Measurements from ENCODE around the gene ANKUB1.

Gene ANKUB1

DNA sequence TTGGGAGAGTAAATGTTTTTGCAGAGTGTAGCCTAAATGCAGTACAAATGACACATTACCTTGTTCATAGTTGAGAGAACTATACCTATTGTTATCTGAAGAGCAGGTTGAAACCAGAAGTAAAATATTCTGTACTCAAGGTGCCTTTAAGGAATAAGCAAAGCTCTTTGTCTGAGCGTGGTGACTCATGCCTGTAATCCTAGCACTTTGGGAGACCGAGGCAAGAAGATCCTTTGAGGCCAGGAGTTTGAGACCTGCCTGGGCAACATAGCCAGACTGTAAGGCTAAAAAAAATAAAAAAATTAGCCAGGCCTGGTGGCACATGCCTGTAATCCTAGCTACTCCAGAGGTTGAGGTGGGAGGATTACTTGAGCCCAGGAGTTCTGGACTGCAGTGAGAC lies 18.5 kb upstream of the ANKUB1 start:
- no peak for DNase-seq

GRCh38 chr3:149809699-149810098 lies 17.3 kb upstream of the ANKUB1 start:
- no peak for DNase-seq

GRCh38 chr3:149808209-149808829 lies 16.0 kb upstream of the ANKUB1 start:
- DNase-seq = peak in 55 of 56 donors; percentile 2 to 89 (median 52)

DNA sequence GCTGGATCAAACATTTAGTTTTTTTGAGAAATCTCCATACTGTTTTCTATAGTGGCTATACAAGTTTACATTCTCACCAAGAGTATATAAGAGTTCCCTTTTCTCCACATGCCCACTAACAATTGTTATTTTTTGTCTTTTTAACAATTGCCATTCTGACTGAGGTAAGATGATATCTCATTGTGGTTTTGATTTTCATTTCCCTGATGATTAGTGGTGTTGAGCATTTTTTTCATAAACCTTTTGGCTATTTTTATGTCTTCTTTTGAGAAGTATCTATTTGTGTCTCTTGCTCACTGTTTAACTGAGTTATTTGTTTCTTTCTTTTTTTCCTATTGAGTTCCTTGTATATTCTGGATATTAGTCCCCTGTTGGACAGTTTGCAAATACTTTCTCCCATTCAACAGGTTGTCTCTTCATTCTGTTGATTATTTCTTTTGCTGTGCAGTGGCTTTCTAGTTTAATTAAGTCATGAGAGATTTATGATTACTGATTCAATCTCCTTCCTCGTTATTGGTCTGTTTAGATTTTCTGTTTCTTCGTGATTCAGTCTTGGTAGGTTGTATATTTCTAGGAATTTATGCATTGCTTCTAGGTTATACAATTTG lies 13.9 kb upstream of the ANKUB1 start:
- no peak for DNase-seq

- DNase-seq = no peak
Observed at GRCh38 chr3:149801639-149802038, 9.3 kb upstream of the ANKUB1 start.

GRCh38 chr3:149801195-149801594 lies 8.8 kb upstream of the ANKUB1 start:
- no peak for DNase-seq

- no peak for DNase-seq
Observed at GRCh38 chr3:149800693-149801092, 8.3 kb upstream of the ANKUB1 start.

DNA sequence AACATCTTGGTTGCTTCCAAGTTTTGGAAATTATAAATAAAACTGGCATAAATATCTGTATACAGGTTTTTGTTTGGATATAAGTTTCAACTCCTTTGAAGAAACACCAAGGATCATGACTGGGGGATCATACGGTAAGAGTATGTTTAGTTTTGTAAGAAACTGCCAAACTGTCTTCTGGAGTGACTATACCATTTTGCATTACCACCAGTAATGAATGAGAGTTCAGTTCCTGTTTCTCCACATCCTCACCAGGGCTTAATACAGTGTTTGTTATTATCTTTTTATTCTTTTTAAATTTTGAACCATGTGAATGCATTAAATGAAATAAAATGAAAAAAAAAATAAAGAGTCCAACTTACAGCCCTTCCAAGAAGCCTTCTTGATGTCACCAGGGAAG lies 3.7 kb upstream of the ANKUB1 start:
- no peak for DNase-seq

- no peak for DNase-seq
Observed at GRCh38 chr3:149790698-149791097, 1.7 kb downstream of the ANKUB1 start.

- no peak for DNase-seq
Observed at GRCh38 chr3:149790268-149790667, 2.1 kb downstream of the ANKUB1 start.

DNA sequence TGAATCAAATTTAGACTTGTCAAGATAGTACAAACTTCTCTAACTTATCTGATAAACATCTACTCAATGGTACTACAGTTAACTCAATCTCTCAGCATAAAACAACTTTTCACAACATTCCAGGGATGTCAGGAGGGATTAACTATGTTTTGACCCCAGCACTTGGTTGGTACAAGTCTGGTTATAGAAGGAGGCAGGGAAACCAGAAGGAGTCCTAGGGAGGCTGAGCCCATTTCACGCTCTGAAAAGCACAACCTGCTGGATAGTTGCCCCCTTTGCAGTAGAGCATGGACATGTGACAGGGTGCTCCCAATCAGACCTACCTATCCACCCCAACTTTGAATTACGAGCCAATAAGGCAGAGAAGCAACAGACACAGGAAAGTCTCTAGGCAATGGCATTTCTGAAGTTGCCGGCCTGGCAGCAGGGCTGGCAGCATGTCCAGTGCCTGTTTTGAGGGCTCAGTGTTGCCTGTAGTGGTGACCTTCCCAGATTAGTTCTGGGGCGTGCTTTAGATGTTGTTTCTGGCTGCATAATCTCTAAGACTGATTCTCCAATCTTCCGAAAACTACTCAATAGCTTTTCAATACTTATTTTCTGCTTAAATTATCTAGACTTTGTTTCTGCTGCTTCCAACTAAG lies 8.2 kb downstream of the ANKUB1 start:
- DNase-seq = no peak

GRCh38 chr3:149783576-149783975 lies 8.8 kb downstream of the ANKUB1 start:
- DNase-seq = no peak

DNA sequence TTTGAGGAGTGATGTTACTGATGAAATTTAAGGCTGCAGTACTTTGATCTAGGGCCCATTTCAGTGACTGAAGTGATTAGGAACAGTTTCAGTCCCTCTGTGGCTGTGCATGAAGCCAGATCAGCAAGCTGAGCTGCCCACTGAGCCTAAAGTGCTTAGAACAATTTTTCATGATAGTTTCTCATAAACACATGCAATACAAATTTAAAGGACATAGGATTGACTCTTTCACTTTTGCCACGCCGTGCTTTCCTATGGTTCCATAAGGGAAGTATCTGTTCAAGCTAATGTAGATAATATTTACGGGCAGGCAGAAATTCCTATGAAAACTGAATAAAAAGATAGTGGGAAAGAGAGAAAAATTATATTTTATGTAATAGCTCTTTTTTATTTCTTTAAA lies 10.6 kb downstream of the ANKUB1 start:
- DNase-seq = no peak

- DNase-seq = no peak
Observed at GRCh38 chr3:149781211-149781610, 11.1 kb downstream of the ANKUB1 start.

- DNase-seq = no peak
Observed at GRCh38 chr3:149777414-149778214, 14.7 kb downstream of the ANKUB1 start.

- no peak for DNase-seq
Observed at GRCh38 chr3:149776170-149776569, 16.2 kb downstream of the ANKUB1 start.

DNA sequence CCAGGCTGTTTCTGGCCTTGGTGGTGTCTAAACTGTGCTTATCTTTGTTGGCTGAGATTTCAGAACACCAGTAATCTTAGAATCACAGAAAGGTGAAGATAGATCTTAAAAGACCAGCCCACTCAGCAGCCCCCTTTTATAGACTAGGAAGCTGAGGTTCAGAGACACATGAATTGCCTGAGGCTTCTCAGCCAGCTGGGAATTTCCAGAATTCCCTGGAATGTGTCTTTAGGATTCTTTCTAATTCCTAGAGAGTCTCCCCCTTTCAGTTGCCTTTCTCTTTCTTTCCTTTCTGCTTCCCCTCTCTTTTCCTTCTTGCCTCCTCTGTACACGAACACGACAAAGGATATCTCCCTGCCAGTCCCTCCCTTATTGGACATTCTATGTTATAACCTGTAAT lies 19.5 kb downstream of the ANKUB1 start:
- no peak for DNase-seq

- DNase-seq = peak in 8 of 56 donors; percentile 0 to 57 (median 10)
Observed at GRCh38 chr3:149771652-149772271, 20.6 kb downstream of the ANKUB1 start.

- DNase-seq = no peak
Observed at GRCh38 chr3:149770246-149770645, 22.1 kb downstream of the ANKUB1 start.

- DNase-seq = no peak
Observed at GRCh38 chr3:149768704-149769103, 23.6 kb downstream of the ANKUB1 start.

DNA sequence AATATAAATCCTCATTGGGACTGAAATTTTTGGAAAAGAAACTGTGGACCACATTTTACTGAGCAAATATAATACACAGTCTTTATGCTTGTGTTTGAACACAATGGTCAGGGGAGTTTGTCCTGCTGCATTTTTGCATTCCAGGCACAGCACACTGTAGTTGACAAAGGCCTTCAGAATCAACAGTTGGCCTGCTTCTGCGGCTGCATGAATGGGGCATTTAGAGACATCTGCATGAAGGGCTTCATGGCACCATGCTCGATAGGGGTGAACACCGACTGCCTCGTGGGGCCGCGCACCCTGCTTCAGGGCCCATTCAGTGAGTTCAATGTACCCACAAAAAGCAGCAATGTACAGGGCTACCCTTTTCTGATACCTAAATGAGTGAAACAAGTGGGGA lies 24.6 kb downstream of the ANKUB1 start:
- peak in 55 of 56 donors; percentile 11 to 93 (median 66) for DNase-seq
